HG03442 (cell line): ENCODE results near the gene ZMIZ1.
A peak's percentile ranks its signal among the peaks of the same experiment; 100 is the strongest.

ENCODE experiments used
- ATAC-seq: cut with Tn5 transposase; IDR thresholded peaks from one replicate; pipeline ENCODE4 v1.9.1; 2021; ENCODE audit warnings: mild to moderate bottlenecking, moderate library complexity; ENCODE audit not compliant: unreplicated experiment

Gene ZMIZ1

GRCh38 chr10:79079054-79079397 lies 10.3 kb downstream of the ZMIZ1 start:
- ATAC-seq = no peak

- ATAC-seq = no peak
Measured at GRCh38 chr10:79079490-79080355, 11.0 kb downstream of the ZMIZ1 start.

DNA sequence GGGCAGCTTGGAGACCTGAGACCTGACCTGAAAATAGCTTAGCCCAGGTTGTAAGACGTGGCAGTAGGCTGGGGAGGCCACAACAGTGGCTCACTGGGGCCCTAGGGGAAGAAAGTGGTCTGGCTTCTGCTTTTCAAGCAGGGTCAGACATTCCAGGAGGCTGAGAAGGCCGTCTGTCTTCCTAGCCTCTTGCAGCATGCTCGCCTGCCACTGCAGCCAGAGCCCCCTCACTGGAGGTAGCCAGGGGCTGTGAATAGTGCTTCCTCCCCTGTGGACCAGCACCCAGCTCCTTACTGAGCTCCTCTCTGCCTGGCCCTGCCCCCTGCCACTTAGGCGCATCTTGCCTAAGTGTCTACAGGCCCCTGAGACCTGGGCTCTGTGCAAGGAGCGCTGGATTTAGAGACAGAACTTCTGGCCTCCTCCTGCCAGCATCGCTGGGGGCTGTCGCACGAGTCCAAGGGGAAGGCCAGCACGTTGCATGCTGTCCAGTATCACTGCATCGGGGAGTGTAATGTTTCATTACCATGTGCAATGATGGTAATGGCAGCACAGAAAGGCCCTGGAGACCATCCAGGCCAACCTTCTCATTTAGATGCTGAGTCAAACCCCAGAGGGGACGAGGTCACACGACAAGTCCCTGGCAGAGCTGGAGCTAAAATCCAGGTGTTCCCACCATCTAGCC lies 12.7 kb downstream of the ZMIZ1 start:
- ATAC-seq = no peak

DNA sequence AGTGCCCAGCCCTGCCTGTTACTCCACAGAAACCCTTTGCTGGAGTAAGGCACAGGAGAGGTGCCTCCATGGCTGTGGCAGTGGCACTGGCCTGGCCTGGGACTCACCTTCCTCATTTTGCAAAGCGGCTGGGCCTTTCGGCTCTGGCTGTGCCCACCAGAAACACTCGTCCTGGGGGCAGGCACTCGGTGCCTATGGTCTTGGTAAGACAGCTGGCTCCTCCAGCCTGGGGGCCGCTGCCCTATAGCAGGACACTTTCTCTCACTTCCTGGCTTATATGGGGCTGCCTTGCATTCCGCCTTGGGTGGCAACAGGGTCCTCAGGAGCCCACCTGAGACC lies 13.2 kb downstream of the ZMIZ1 start:
- ATAC-seq = no peak

- ATAC-seq = no peak
Measured at GRCh38 chr10:79082631-79083596, 14.1 kb downstream of the ZMIZ1 start.

DNA sequence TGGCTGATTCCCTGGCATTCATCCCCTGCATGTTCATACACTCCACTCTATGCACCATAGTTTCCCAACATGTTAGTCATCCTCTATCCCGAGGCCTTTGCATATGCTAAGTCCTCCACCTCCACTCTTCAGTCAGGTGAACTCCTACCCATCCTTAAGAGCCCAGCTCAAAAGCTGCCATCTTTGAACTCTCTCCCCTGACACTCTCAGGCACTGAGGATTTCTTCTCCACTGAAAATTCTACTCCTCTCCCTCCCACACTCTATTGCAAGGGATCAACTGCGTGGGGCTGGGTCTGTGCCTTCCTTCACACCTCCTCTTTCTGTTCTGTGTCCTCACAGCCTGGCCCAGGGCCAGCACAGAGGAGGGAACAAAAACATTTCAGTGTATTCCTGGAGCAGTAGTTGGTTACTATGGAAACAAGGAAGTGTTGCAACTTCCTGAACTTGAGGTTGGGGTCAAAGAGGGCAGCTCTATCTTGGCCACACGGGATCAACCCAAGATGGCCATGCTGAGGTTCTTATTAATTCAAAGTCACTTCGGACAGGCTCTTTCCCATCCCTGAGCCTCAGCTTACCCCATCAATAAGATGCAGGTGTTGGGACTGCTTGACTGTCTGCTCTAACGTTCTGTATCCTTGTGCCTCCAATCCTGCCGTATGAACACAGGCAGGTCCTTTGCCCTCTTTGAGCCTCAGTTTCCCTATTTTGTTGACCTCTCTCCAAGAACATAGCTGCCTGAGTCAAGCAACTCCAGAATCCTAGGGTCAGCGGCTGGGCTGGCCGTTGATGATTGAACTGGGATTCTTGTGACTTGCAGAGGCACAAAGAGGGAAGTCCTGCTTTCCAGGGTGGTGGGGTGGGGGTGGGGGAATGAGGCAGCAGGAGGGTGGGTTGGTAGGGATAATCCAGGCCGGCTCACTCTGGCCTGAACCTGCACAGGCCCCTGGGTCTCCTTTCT lies 15.5 kb downstream of the ZMIZ1 start:
- peak; percentile 34 for ATAC-seq

DNA sequence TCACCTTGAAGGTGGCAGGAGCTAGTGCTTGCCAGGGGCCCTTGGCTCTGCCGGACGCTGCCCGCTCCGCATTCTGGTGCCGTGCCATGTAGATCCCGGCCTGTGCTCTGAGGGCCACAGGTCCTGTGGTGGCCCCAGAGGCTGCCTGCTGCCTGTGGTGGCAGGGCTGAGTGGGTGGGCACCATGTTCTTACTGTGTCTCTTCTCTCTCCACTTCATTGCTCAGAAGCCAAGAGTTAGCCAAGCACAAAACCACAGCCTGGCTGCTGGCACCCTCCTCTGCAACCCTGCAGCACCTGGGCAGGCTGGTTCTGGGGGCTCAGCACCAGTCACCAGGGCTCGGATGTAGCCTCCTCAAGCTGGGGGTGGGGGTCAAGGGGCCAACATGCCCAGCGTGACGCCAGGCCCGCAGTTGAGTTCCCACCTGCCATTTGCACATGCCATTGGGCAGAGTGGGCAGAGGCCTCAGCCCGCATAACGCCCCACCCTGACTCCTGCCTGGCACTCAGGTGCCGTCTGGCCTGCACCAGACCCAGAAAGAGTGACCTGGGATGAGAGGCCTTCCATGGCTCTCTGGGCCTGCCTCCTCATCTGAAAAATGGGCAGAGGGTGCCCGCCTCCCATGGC lies 16.3 kb downstream of the ZMIZ1 start:
- ATAC-seq = no peak

DNA sequence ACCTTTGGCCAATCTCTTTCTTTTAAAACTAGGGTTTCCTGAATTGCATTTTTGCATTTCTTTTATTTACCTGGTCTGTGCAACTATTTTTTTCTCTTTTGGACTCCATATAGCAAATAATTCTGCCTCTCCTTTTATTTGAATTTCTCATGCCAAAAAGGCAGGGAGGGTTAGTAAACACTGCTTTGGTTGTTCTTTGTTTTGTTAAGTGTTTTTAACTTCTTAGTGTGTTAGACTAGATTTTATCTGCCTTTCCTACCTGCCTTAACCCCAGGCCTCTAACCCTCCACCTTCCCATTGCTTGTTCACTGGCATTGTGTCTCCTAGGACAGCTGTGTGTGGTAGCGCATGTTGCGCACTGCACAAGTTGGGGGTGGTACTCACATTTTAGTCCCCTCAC lies 18.1 kb downstream of the ZMIZ1 start:
- no peak for ATAC-seq

DNA sequence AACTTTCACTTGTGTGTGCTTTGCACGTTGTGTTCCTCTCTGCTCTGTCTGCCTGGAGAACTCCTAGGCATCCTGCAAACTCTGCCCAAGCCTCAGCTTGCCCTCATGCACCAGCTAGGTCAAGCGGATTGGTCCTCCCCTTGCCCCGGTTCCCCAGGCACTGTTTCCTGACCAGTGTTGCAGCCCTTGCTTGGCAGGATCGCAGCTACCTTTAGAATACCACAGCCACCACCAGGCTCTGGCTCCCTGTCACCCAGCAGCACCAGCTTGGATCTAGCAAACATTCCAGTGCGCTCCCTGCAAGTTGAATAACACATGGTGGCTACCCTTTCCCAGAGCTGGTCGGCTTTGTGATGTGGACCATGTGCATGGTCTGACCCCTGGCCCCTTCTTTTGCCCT lies 19.0 kb downstream of the ZMIZ1 start:
- no peak for ATAC-seq

DNA sequence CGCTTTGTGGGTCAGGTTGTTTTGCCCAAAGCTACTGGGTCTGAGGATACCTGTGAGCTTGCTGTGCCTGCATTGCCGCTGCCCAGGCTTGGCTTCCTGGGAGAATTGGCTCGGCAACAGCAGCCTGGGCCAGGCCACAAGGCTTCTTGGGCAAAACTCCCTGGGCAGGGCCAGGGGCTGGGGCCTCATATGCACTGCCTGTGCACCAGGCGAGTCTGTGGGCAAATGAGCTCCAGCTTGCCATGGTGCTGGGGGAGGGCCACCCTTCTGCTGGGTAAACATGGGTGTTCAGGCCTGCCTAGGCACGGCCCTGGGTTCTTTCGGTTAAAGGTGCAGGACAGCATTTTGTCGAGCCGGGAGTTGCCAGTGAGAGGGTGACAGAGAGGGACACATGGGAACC lies 19.4 kb downstream of the ZMIZ1 start:
- ATAC-seq = no peak

- no peak for ATAC-seq
Measured at GRCh38 chr10:79088613-79089355, 20.0 kb downstream of the ZMIZ1 start.

- ATAC-seq = no peak
Measured at GRCh38 chr10:79089632-79090031, 20.9 kb downstream of the ZMIZ1 start.

DNA sequence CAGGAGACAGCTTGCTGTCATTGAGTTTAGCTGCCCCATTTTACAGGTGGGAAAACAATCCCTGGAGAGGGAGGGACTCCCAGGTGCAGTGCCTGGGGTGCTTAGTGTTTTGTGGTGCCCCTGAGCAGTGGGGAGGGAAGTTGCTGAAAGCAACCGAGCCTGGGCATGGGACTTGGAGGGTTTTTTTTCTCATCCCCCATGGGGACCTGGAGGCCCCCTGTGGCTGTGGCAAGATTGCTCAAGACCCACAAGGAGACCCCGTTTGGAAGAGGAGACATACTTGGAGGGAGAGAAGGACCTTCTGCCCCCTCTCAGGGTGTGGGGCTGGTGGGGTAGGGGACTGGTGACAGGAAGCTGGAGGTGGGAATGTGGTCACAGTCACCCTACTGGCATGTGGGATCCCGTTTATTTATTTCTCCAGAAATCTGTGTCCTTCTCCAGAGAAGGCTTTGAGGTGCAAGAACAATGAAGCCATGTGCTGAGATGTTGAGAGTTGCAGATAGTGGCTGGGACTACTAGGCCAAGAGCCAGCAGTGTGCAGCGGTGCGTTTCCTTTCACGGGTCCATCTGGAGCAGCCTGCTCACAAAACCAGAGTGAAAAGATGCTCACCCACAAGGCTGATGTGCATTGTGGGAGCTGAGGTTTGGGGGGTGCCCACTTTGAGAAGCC lies 21.5 kb downstream of the ZMIZ1 start:
- ATAC-seq = no peak

DNA sequence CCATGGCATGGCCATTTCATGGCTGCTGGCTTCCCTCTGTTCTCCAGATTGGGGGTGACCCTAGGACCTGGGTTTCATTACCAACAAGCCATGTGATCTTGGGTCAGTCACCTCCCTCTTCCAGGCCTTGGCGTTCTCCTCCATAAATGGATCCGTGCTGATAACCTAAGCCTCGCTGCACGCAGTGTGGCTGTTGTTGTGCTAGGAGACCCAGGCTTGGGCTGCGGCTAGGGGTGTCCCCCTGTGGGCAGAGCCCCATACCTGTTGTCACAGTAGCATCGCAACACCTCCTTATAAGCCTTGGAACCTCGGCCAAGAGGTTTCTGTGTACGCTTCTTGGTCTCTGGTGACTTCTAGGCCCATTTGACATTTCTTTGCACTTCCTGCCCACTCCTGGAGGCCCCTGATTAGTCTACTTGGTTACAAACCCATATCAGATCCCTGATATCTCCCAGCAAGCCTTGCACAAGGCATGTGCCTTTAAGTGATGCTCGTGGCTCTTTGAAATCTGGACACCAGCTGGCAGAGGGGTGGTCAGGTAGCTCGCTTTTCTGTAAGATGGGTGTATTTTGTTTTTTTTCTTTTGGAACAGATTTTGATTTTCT lies 23.6 kb downstream of the ZMIZ1 start:
- no peak for ATAC-seq

DNA sequence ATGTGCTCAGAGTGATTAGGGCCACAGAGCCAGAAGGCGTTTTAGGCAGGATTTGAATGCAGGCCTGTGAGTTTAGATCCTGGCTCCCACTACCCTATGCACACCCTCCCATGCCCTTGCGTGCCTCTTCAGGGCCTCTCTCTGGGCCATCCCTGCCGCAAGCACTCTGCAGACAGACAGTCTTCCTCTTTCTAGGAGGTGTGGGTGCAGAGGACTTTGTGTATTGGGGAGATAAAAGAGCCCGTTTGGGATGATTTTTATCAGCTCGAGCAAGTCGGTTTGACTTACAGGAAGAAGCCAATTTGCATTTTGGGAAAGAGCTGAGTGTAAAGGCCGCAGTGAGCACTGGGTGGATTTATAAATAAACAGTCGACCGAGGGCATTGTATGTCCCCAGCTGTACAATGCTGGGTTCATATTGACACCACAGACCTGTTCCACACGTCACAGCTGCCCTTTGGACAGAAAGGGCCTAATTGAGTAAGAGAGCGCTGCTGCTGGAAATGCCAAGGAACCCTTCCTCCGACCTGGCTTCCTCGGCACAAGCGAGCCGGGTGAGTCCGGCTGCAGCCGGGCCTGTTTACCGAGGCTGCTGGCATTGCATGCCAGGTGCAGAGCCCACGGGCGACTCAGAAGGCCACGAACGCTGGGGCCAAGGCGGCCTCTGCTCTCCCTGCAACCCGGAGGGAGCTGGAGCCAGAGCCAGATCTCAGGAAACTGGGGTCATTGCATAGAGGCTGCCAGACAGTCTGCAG lies 25.1 kb downstream of the ZMIZ1 start:
- ATAC-seq = peak; percentile 52

DNA sequence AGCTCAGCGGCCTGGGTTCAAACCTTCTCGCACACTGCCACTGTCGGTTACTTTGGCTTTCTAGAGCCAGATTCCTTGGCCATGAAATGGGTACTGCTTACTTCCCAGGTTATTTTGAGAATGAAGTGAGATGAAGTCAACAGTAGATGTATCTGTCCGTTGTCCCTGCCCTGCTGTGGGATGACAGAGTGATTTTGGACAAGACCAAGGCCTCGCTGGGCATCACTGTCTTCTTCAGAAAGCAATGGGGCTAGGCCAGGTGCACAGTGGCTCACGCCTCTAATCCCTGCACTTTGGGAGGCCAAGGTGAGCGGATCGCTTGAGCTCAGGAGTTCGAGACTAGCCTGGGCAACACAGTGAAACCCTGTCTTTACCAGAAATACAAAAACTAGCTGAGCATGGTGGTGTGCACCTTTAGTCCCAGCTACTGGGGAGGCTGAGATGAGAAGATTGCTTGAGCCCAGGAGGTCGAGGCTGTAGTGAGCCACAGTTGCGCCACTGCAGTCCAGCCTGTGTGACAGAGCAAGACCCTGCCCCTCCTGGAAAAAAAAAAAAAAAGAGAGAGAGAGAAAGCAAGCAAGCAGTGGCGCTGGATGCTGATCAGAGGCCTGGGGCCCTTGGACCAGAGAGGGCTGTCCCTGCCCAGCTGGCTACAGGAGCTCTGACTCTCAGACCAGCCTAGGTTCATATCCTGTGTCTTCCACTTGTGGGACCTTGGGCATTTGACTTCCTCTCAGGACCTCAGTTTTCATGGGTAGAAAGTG lies 25.8 kb downstream of the ZMIZ1 start:
- no peak for ATAC-seq

DNA sequence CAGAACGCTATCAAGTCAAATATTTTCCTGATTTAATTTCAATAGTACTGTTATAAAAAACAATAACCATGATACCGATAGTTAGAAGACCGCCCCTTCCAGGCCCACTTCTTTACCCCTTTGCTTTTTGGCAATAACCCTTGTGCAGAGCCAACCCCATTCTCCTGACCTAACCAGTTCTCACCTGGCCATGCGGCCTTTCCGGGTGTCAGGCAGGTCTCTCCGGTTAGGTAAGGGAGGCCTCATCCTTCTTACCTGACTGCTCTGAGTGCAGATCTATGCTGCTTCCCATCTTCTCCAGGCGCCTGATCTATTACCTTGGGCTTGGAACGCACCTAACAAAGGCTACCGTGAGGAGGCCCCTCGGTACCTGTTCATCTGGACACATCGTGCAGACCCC lies 26.6 kb downstream of the ZMIZ1 start:
- ATAC-seq = no peak
